CD1c-positive myeloid dendritic cell (primary cell): Measurements from ENCODE around the gene CACNB1.

Experiments used
- DNase-seq: peaks from one replicate; pipeline ENCODE4 v3.0.0-alpha.2; 2016; ENCODE audit errors: extremely low spot score

The CACNB1 gene

GRCh38 chr17:39225959-39226683 lies 28.7 kb upstream of the CACNB1 start:
- no peak for DNase-seq

GRCh38 chr17:39225308-39225958 lies 28.0 kb upstream of the CACNB1 start, which contains the start of gene STAC2:
Gene STAC2, minus strand, starts transcription at chr17:39225945. Its CDS starts 443 bp downstream, at chr17:39225502.
- DNase-seq = no peak

GRCh38 chr17:39224778-39225307 lies 27.4 kb upstream of the CACNB1 start:
- DNase-seq = no peak

GRCh38 chr17:39223907-39224777 lies 26.7 kb upstream of the CACNB1 start:
- DNase-seq = no peak

GRCh38 chr17:39222866-39223834 lies 25.7 kb upstream of the CACNB1 start:
- DNase-seq = no peak

GRCh38 chr17:39222151-39222550 lies 24.7 kb upstream of the CACNB1 start:
- no peak for DNase-seq

GRCh38 chr17:39221572-39221971 lies 24.1 kb upstream of the CACNB1 start:
- no peak for DNase-seq

- DNase-seq = no peak
Observed at GRCh38 chr17:39219647-39220154, 22.2 kb upstream of the CACNB1 start.

- DNase-seq = no peak
Observed at GRCh38 chr17:39218906-39219305, 21.4 kb upstream of the CACNB1 start.

- no peak for DNase-seq
Observed at GRCh38 chr17:39217734-39218369, 20.4 kb upstream of the CACNB1 start.

GRCh38 chr17:39213852-39214251 lies 16.4 kb upstream of the CACNB1 start:
- no peak for DNase-seq

GRCh38 chr17:39212841-39213480 lies 15.5 kb upstream of the CACNB1 start:
- DNase-seq = no peak

- DNase-seq = peak; percentile 34
Observed at GRCh38 chr17:39212195-39212810, 14.8 kb upstream of the CACNB1 start.

- no peak for DNase-seq
Observed at GRCh38 chr17:39210093-39210434, 12.6 kb upstream of the CACNB1 start.

GRCh38 chr17:39209317-39210092 lies 12.0 kb upstream of the CACNB1 start:
- peak; percentile 88 for DNase-seq

GRCh38 chr17:39208893-39209292 lies 11.4 kb upstream of the CACNB1 start:
- no peak for DNase-seq

GRCh38 chr17:39208136-39208535 lies 10.7 kb upstream of the CACNB1 start:
- peak; percentile 40 for DNase-seq

GRCh38 chr17:39205112-39205526 lies 7.7 kb upstream of the CACNB1 start:
- no peak for DNase-seq

GRCh38 chr17:39204245-39204644 lies 6.8 kb upstream of the CACNB1 start:
- DNase-seq = no peak
